HCT116 (cell line): ENCODE results near the gene VAT1. TPM values are rescaled to one million over a fixed set of nuclear protein-coding genes. Genes with fewer than 3 reads are reported as not detected.
"Not testable (repeated sequence)": the region's sequence is repeated elsewhere in the genome, so short reads cannot be mapped to it uniquely, and the experiment has no call there.

Experiments
- ATAC-seq: fragments of 200-7000 bp; cut with Tn5 transposase; 2 replicates; pipeline ENCODE4 v1.9.1; 2020; ENCODE audit warnings: mild to moderate bottlenecking, moderate library complexity
- BruUV-seq: library from RNA; stranded (reverse); fragments of 400-500 nt; replicated peaks from 2 replicates; lab custom pipeline; 2021; lab: Mats Ljungman, UMichigan
- CTCF ChIA-PET: fragments of 300-600 bp; sonication (Branson Sonifier 250); formaldehyde crosslinking; loops from one replicate; lab custom pipeline; 2021; ENCODE audit warnings: antibody characterized with exemption; lab: Charles Lee
- POLR2A ChIA-PET: fragments of 300-600, 350-600 bp; sonication (Branson Sonifier 250); formaldehyde crosslinking; loops from one replicate; lab custom pipeline; 2021; ENCODE audit warnings: antibody characterized with exemption; lab: Charles Lee
- RAD21 ChIA-PET, 2 experiments: fragments of 300-600 bp; sonication (Branson Sonifier 250); formaldehyde crosslinking; loops; one replicate each; lab custom pipeline; 2023; ENCODE audit warnings: low total read pairs in 2 of 2; ENCODE audit not compliant: uncharacterized antibody in 2 of 2, unreplicated experiment in 2 of 2, low non-redundant PET in 1 of 2; lab: Charles Lee
- DNase-seq: peaks from one replicate; pipeline ENCODE4 v3.0.0-alpha.2; 2010; ENCODE audit warnings: low read depth, low spot score
- H2AFZ ChIP-seq: fragments of 200-600 bp; shearing (Covaris generic), sonication (generic); 2 replicates; pipeline ENCODE4 v1.6.1; 2017; ENCODE audit warnings: low read depth, mixed run types, mixed read lengths, antibody characterized with exemption, low read length; ENCODE audit not compliant: poor library complexity, severe bottlenecking
- H3K27ac ChIP-seq: 2 replicates; pipeline ENCODE4 v1.5.1; 2012; ENCODE audit warnings: low read depth, low read length
- H3K27me3 ChIP-seq: fragments of 200-600 bp; sonication (generic); 2 replicates; pipeline ENCODE4 v1.6.1; 2016; ENCODE audit warnings: mixed run types, low read length, mixed read lengths; ENCODE audit not compliant: insufficient read depth
- H3K36me3 ChIP-seq, 2 experiments: fragments of 200-500 bp in 1 of 2; fragments of 200-600 bp in 1 of 2; sonication (Bioruptor generic) in 1 of 2; sonication (generic) in 1 of 2; 2 replicates each; pipeline versions ENCODE4 v1.5.1 to v1.6.1; 2014 to 2016; ENCODE audit warnings: low read length in 2 of 2, inconsistent platforms in 1 of 2, mixed read lengths in 1 of 2, mixed run types in 1 of 2; ENCODE audit not compliant: insufficient read depth in 2 of 2, control insufficient read depth in 1 of 2
- H3K4me1 ChIP-seq, 2 experiments: fragments of 200-600 bp in 1 of 2; sonication (generic) in 1 of 2; 2 replicates each; pipeline versions ENCODE4 v1.5.1 to v1.6.1; 2012 to 2017; ENCODE audit warnings: low read length in 2 of 2, inconsistent platforms in 1 of 2, mild to moderate bottlenecking in 1 of 2, mixed read lengths in 1 of 2, mixed run types in 1 of 2, moderate library complexity in 1 of 2; ENCODE audit not compliant: insufficient read depth in 2 of 2, control insufficient read depth in 1 of 2
- H3K4me2 ChIP-seq: fragments of 200-600 bp; sonication (generic); 2 replicates; pipeline ENCODE4 v1.6.1; 2017; ENCODE audit warnings: mixed run types, low read length, mixed read lengths
- H3K4me3 ChIP-seq, 2 experiments: fragments of 200-600 bp in 1 of 2; sonication (generic) in 1 of 2; replicated peaks in 1 of 2; 2 replicates each; pipeline ENCODE4 v1.5.1; 2011 to 2016; ENCODE audit warnings: low read length in 2 of 2, control low read depth in 1 of 2, low read depth in 1 of 2, mild to moderate bottlenecking in 1 of 2, mixed read lengths in 1 of 2, mixed run types in 1 of 2
- H3K79me2 ChIP-seq: fragments of 200-600 bp; sonication (generic); 2 replicates; pipeline ENCODE4 v1.6.1; 2017; ENCODE audit warnings: mild to moderate bottlenecking, mixed run types, low read length, moderate library complexity, mixed read lengths; ENCODE audit not compliant: insufficient read depth
- H3K9ac ChIP-seq: fragments of 200-600 bp; sonication (generic); 2 replicates; pipeline ENCODE4 v1.6.1; 2016; ENCODE audit warnings: low read length, mixed read lengths
- H3K9me2 ChIP-seq: fragments of 200-600 bp; sonication (generic), shearing (Covaris generic); 2 replicates; pipeline ENCODE4 v1.6.1; 2017; ENCODE audit warnings: mixed run types, mild to moderate bottlenecking, moderate library complexity; ENCODE audit not compliant: insufficient read depth
- H3K9me3 ChIP-seq, 2 experiments: fragments of 200-500 bp in 1 of 2; fragments of 200-600 bp in 1 of 2; sonication (Bioruptor generic) in 1 of 2; sonication (generic) in 1 of 2; 2 replicates each; pipeline ENCODE4 v1.6.1; 2014 to 2017; ENCODE audit warnings: low read length in 2 of 2, mixed read lengths in 2 of 2, inconsistent platforms in 1 of 2, low read depth in 1 of 2, mild to moderate bottlenecking in 1 of 2, mixed run types in 1 of 2, moderate library complexity in 1 of 2; ENCODE audit not compliant: control insufficient read depth in 1 of 2, insufficient read depth in 1 of 2
- H4K20me1 ChIP-seq: fragments of 200-600 bp; sonication (generic), shearing (Covaris generic); 2 replicates; pipeline ENCODE4 v1.6.1; 2017; ENCODE audit warnings: mixed run types, mild to moderate bottlenecking, moderate library complexity; ENCODE audit not compliant: insufficient read depth
- CEBPB ChIP-seq: IDR thresholded peaks from 2 replicates; pipeline ENCODE4 v1.6.1; 2012; ENCODE audit warnings: low read depth
- ELF1 ChIP-seq: IDR thresholded peaks from 2 replicates; pipeline ENCODE4 v1.6.1; 2012; ENCODE audit warnings: low read depth, borderline replicate concordance
- EZH2 ChIP-seq: fragments of 200-600 bp; sonication (generic); IDR thresholded peaks from 2 replicates; pipeline ENCODE4 v1.6.1; 2017; ENCODE audit warnings: antibody characterized with exemption, mixed run types
- EZH2phosphoT487 ChIP-seq: fragments of 200-600 bp; IDR thresholded peaks from 2 replicates; pipeline ENCODE4 v1.6.1; 2018; ENCODE audit warnings: antibody characterized with exemption, borderline replicate concordance
- JUND ChIP-seq: IDR thresholded peaks from 2 replicates; pipeline ENCODE4 v1.6.1; 2012
- POLR2A ChIP-seq: IDR thresholded peaks from 2 replicates; pipeline ENCODE4 v1.7.0; 2011; ENCODE audit warnings: borderline replicate concordance; ENCODE audit not compliant: insufficient read depth, insufficient read length; ENCODE audit errors: extremely low read depth
- POLR2AphosphoS5 ChIP-seq: IDR thresholded peaks from 2 replicates; pipeline ENCODE4 v1.6.1; 2011; ENCODE audit warnings: mild to moderate bottlenecking, low read depth, low read length, moderate library complexity
- SIN3A ChIP-seq: IDR thresholded peaks from 2 replicates; pipeline ENCODE4 v1.6.1; 2012; ENCODE audit warnings: low read depth
- TCF7L2 ChIP-seq: IDR thresholded peaks from 2 replicates; pipeline ENCODE4 v1.7.0; 2011; ENCODE audit warnings: borderline replicate concordance, inconsistent platforms; ENCODE audit not compliant: insufficient read depth, insufficient read length; ENCODE audit errors: extremely low read depth
- YY1 ChIP-seq: IDR thresholded peaks from 2 replicates; pipeline ENCODE4 v1.6.1; 2011; ENCODE audit warnings: low read length, low read depth, moderate library complexity, mild to moderate bottlenecking; ENCODE audit not compliant: insufficient replicate concordance; ENCODE audit errors: extremely low read depth
- ZNF274 ChIP-seq: fragments of 200-500 bp; sonication (Bioruptor generic); IDR thresholded peaks from 2 replicates; pipeline ENCODE4 v1.6.1; 2014; ENCODE audit warnings: mild to moderate bottlenecking, low read depth, low read length, inconsistent platforms
- intact Hi-C: fragments of 100-400 bp; cut with micrococcal nuclease; formaldehyde crosslinking; loops from 2 replicates; pipeline ENCODE4 v1.10.0; 2022
- total RNA-seq: library from RNA; stranded (reverse); gene quantifications from one replicate; pipeline ENCODE4 v1.2.1, GENCODE V29; 2021; ENCODE audit not compliant: unreplicated experiment
- TF ChIP-seq, protein P1 (sequence below): IDR thresholded peaks from 2 replicates; pipeline ENCODE4 v1.6.1; 2012
- TF ChIP-seq, protein P2 (sequence below): IDR thresholded peaks from 2 replicates; pipeline ENCODE4 v1.6.1; 2011; ENCODE audit warnings: mild to moderate bottlenecking, low read length, moderate library complexity; ENCODE audit not compliant: insufficient replicate concordance; ENCODE audit errors: extremely low read depth
- TF ChIP-seq, protein P3 (sequence below): IDR thresholded peaks from 2 replicates; pipeline ENCODE4 v1.6.1; 2012
- TF ChIP-seq, protein P4 (sequence below): IDR thresholded peaks from 2 replicates; pipeline ENCODE4 v1.6.1; 2012; ENCODE audit warnings: low read depth

The VAT1 gene
- total RNA-seq, 1 experiment from 2014 or later, result 197 TPM

DNA sequence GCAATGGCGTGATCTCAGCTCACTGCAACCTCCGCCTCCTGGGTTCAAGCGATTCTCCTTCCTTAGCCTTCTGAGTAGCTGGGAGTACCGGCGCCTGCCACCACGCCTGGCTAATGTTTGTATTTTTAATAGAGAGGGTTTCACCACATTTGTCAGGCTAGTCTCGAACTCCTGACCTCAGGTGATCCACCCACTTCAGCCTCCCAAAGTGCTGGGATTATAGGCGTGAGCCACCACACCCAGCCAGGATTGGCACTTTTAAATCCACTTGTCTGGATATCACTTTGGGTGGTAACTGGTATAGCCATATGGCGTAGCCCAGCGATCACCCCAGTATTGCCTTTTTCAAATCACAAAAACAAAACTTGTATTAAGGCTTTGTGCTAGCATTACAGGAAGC is 28.3 kb downstream of the VAT1 start:
- H3K9me3 ChIP-seq, H3K9ac ChIP-seq, BruUV-seq, H3K27me3 ChIP-seq, DNase-seq, H3K4me2 ChIP-seq, RAD21 ChIA-PET, POLR2A ChIA-PET, CTCF ChIA-PET, H4K20me1 ChIP-seq, H3K4me3 ChIP-seq, intact Hi-C loops, H3K27ac ChIP-seq, H3K9me2 ChIP-seq, H2AFZ ChIP-seq, H3K79me2 ChIP-seq, ATAC-seq: not testable (repeated sequence)
- H3K4me1 ChIP-seq, result peaks cover 0 to 23% of the 10 kb centered on the region in 2 experiments; a peak in 3 of 4 replicates
- peaks cover 20 to 32% of the 10 kb centered on the region in 2 experiments for H3K36me3 ChIP-seq

DNA sequence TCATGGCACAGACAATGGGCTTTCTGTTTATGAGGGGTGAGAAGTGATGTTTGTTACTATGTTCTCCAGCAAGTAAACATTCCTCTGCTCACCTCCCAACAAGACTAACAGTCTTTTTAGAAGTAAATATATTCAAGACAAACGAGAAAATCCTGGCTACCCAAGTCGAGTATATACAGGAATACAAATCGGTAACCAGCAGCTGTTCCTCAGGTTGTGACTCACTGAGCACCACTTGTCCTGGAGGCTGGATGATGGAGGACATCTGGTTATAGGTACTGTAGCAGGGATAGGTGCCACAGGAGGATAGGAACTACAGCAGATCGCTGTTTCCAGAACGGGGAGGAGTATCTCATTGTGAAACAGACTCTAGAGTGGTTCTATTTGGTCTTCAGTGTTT is 29.3 kb downstream of the VAT1 start:
- H3K4me3 ChIP-seq, result no peak overlapping the region
- CTCF ChIA-PET, result no interaction called here
- no peak overlapping the region for H3K4me2 ChIP-seq
- H4K20me1 ChIP-seq, result no peaks in the 10 kb centered on the region
- no TSS peak for BruUV-seq
- no peaks in the 10 kb centered on the region for H3K9me2 ChIP-seq
- intact Hi-C loops, result no loop called here
- no peaks in the 10 kb centered on the region for H3K79me2 ChIP-seq
- no peaks in the 10 kb centered on the region for H3K9me3 ChIP-seq
- no peak for TF ChIP-seq POLR2AphosphoS5
- no peak for TF ChIP-seq JUND
- TF ChIP-seq, protein P1, sequence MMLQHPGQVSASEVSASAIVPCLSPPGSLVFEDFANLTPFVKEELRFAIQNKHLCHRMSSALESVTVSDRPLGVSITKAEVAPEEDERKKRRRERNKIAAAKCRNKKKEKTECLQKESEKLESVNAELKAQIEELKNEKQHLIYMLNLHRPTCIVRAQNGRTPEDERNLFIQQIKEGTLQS, result no peak
- no peak for TF ChIP-seq TCF7L2
- TF ChIP-seq, protein P2, sequence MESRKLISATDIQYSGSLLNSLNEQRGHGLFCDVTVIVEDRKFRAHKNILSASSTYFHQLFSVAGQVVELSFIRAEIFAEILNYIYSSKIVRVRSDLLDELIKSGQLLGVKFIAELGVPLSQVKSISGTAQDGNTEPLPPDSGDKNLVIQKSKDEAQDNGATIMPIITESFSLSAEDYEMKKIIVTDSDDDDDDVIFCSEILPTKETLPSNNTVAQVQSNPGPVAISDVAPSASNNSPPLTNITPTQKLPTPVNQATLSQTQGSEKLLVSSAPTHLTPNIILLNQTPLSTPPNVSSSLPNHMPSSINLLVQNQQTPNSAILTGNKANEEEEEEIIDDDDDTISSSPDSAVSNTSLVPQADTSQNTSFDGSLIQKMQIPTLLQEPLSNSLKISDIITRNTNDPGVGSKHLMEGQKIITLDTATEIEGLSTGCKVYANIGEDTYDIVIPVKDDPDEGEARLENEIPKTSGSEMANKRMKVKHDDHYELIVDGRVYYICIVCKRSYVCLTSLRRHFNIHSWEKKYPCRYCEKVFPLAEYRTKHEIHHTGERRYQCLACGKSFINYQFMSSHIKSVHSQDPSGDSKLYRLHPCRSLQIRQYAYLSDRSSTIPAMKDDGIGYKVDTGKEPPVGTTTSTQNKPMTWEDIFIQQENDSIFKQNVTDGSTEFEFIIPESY, result no peak
- no peak for TF ChIP-seq SIN3A
- TF ChIP-seq ELF1, result no peak
- TF ChIP-seq EZH2, result no peak
- TF ChIP-seq CEBPB, result no peak
- TF ChIP-seq EZH2phosphoT487, result no peak
- TF ChIP-seq, protein P3, sequence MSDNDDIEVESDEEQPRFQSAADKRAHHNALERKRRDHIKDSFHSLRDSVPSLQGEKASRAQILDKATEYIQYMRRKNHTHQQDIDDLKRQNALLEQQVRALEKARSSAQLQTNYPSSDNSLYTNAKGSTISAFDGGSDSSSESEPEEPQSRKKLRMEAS, result no peak
- TF ChIP-seq POLR2A, result no peak
- TF ChIP-seq, protein P4, sequence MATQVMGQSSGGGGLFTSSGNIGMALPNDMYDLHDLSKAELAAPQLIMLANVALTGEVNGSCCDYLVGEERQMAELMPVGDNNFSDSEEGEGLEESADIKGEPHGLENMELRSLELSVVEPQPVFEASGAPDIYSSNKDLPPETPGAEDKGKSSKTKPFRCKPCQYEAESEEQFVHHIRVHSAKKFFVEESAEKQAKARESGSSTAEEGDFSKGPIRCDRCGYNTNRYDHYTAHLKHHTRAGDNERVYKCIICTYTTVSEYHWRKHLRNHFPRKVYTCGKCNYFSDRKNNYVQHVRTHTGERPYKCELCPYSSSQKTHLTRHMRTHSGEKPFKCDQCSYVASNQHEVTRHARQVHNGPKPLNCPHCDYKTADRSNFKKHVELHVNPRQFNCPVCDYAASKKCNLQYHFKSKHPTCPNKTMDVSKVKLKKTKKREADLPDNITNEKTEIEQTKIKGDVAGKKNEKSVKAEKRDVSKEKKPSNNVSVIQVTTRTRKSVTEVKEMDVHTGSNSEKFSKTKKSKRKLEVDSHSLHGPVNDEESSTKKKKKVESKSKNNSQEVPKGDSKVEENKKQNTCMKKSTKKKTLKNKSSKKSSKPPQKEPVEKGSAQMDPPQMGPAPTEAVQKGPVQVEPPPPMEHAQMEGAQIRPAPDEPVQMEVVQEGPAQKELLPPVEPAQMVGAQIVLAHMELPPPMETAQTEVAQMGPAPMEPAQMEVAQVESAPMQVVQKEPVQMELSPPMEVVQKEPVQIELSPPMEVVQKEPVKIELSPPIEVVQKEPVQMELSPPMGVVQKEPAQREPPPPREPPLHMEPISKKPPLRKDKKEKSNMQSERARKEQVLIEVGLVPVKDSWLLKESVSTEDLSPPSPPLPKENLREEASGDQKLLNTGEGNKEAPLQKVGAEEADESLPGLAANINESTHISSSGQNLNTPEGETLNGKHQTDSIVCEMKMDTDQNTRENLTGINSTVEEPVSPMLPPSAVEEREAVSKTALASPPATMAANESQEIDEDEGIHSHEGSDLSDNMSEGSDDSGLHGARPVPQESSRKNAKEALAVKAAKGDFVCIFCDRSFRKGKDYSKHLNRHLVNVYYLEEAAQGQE, result no peak
- no peak for TF ChIP-seq YY1
- no peak for TF ChIP-seq ZNF274
- H3K36me3 ChIP-seq, result peaks cover 26 to 31% of the 10 kb centered on the region in 2 experiments; a peak in 3 of 4 replicates
- RAD21 ChIA-PET, result no interaction called here
- no peak overlapping the region for H3K27ac ChIP-seq
- H3K9ac ChIP-seq, result no peak overlapping the region
- H3K27me3 ChIP-seq, result no peaks in the 10 kb centered on the region
- DNase-seq, result no peak
- no peak for ATAC-seq
- H2AFZ ChIP-seq, result no peak overlapping the region
- POLR2A ChIA-PET, result no interaction called here
- peaks cover 0 to 24% of the 10 kb centered on the region in 2 experiments; a peak in 3 of 4 replicates for H3K4me1 ChIP-seq
